H1 (cell line): ENCODE data around the gene FBN2. TPM values are rescaled to one million over a fixed set of nuclear protein-coding genes. Genes with fewer than 3 reads are reported as not detected.

Experiments used
- CTCF ChIA-PET: fragments of 300-600 bp; sonication (Branson Sonifier 250); formaldehyde crosslinking; loops from one replicate; lab custom pipeline; 2021; ENCODE audit not compliant: partially characterized antibody; lab: Charles Lee
- POLR2A ChIA-PET: fragments of 300-600 bp; sonication (Branson Sonifier 250); formaldehyde crosslinking; loops from one replicate; lab custom pipeline; 2021; ENCODE audit warnings: inconsistent platforms; ENCODE audit not compliant: partially characterized antibody; lab: Charles Lee
- DNase-seq, 2 experiments: peaks; one replicate each; pipeline versions ENCODE4 v3.0.0 to v3.0.0-alpha.2; 2010 to 2022; ENCODE audit warnings: low spot score in 2 of 2, low read depth in 1 of 2, mixed read lengths in 1 of 2
- FAIRE-seq: peaks from 2 replicates; lab custom pipeline; 2011; peaks lifted over from hg19 to GRCh38; lab: Jason Lieb, UNC
- H2AFZ ChIP-seq: 2 replicates; pipeline ENCODE4 v1.8.1; 2012; ENCODE audit warnings: low read length, inconsistent platforms
- H2AK5ac ChIP-seq: 2 replicates; pipeline ENCODE4 v1.6.1; 2013; ENCODE audit warnings: low read depth, low read length
- H2BK120ac ChIP-seq: replicated peaks from 2 replicates; pipeline ENCODE3; 2013; ENCODE audit warnings: low read depth, low read length, inconsistent platforms
- H2BK12ac ChIP-seq: 2 replicates; pipeline ENCODE4 v1.6.1; 2013; ENCODE audit warnings: low read depth, low read length
- H2BK15ac ChIP-seq: 2 replicates; pipeline ENCODE4 v1.6.1; 2013; ENCODE audit warnings: low read length
- H2BK20ac ChIP-seq: 2 replicates; pipeline ENCODE4 v1.6.1; 2013; ENCODE audit warnings: low read length
- H2BK5ac ChIP-seq: 2 replicates; pipeline ENCODE4 v1.6.1; 2013; ENCODE audit warnings: low read depth, low read length
- H3K14ac ChIP-seq: 2 replicates; pipeline ENCODE4 v1.6.1; 2013; ENCODE audit warnings: inconsistent platforms; ENCODE audit not compliant: insufficient read length
- H3K18ac ChIP-seq: 2 replicates; pipeline ENCODE4 v1.6.1; 2013; ENCODE audit warnings: low read length; ENCODE audit errors: extremely low read depth
- H3K23ac ChIP-seq: 2 replicates; pipeline ENCODE4 v1.6.1; 2013; ENCODE audit warnings: inconsistent platforms; ENCODE audit not compliant: insufficient read length
- H3K23me2 ChIP-seq: 2 replicates; pipeline ENCODE4 v1.6.1; 2013; ENCODE audit warnings: low read depth, low read length
- H3K27ac ChIP-seq: 2 replicates; pipeline ENCODE4 v1.6.1; 2011; ENCODE audit warnings: low read depth, low read length, inconsistent platforms
- H3K27me3 ChIP-seq, 4 experiments: replicated peaks in 1 of 4; 1 replicate in 1 of 4; 2 replicates in 3 of 4; pipeline versions ENCODE4 v1.6.1 to v1.8.1; 2011 to 2013; ENCODE audit warnings: low read length in 3 of 4, mild to moderate bottlenecking in 3 of 4, inconsistent platforms in 2 of 4, mixed read lengths in 2 of 4, moderate library complexity in 1 of 4; ENCODE audit not compliant: control insufficient read depth in 3 of 4, insufficient read depth in 3 of 4; ENCODE audit errors: extremely low read depth in 1 of 4
- H3K36me3 ChIP-seq, 4 experiments: 2 replicates each; pipeline versions ENCODE4 v1.6.1 to v1.8.1; 2011 to 2013; ENCODE audit warnings: mild to moderate bottlenecking in 4 of 4, low read length in 3 of 4, moderate library complexity in 2 of 4, control low read depth in 1 of 4, inconsistent platforms in 1 of 4; ENCODE audit not compliant: insufficient read depth in 4 of 4, control insufficient read depth in 2 of 4
- H3K4ac ChIP-seq: replicated peaks from 2 replicates; pipeline ENCODE3; 2013; ENCODE audit warnings: low read length, low read depth, mixed read lengths, inconsistent platforms; ENCODE audit not compliant: insufficient read length
- H3K4me1 ChIP-seq, 4 experiments: replicated peaks in 1 of 4; 1 replicate in 1 of 4; 2 replicates in 3 of 4; pipeline versions ENCODE4 v1.6.1 to v1.8.1; 2011 to 2013; ENCODE audit warnings: low read length in 3 of 4, inconsistent platforms in 2 of 4, mixed read lengths in 1 of 4; ENCODE audit not compliant: insufficient read depth in 4 of 4, control insufficient read depth in 3 of 4
- H3K4me2 ChIP-seq, 2 experiments: 2 replicates each; pipeline versions ENCODE4 v1.6.1 to v1.8.1; 2011 to 2013; ENCODE audit warnings: low read depth in 2 of 2, low read length in 2 of 2, control low read depth in 1 of 2, inconsistent platforms in 1 of 2, mild to moderate bottlenecking in 1 of 2; ENCODE audit not compliant: insufficient read depth in 1 of 2
- H3K4me3 ChIP-seq, 4 experiments: fragments of 200-600, 300-600 bp in 1 of 4; sonication (generic), shearing (Covaris generic), sonication (Bioruptor Twin) in 1 of 4; 2 replicates each; pipeline versions ENCODE4 v1.5.1 to v1.8.1; 2011 to 2016; ENCODE audit warnings: low read length in 4 of 4, low read depth in 3 of 4, control low read depth in 2 of 4, inconsistent platforms in 2 of 4, mild to moderate bottlenecking in 2 of 4, mixed read lengths in 1 of 4, moderate library complexity in 1 of 4; ENCODE audit not compliant: insufficient read depth in 2 of 4; ENCODE audit errors: extremely low read depth in 1 of 4
- H3K56ac ChIP-seq: replicated peaks from 2 replicates; pipeline ENCODE3; 2013; ENCODE audit warnings: low read depth, mild to moderate bottlenecking, mixed read lengths, low read length, inconsistent platforms; ENCODE audit not compliant: insufficient read length
- H3K79me1 ChIP-seq: 2 replicates; pipeline ENCODE4 v1.6.1; 2013; ENCODE audit warnings: low read depth, low read length, control low read depth
- H3K79me2 ChIP-seq, 2 experiments: 2 replicates each; pipeline versions ENCODE4 v1.6.1 to v1.8.1; 2012 to 2013; ENCODE audit warnings: low read length in 2 of 2, mild to moderate bottlenecking in 2 of 2, inconsistent platforms in 1 of 2; ENCODE audit not compliant: insufficient read depth in 2 of 2, control insufficient read depth in 1 of 2
- H3K9ac ChIP-seq, 4 experiments: replicated peaks in 1 of 4; 1 replicate in 1 of 4; 2 replicates in 3 of 4; pipeline versions ENCODE4 v1.6.1 to v1.8.1; 2011 to 2013; ENCODE audit warnings: low read depth in 3 of 4, low read length in 3 of 4, control low read depth in 2 of 4, mild to moderate bottlenecking in 2 of 4, moderate library complexity in 2 of 4, inconsistent platforms in 1 of 4; ENCODE audit errors: extremely low read depth in 1 of 4
- H3K9me3 ChIP-seq, 2 experiments: 2 replicates each; pipeline versions ENCODE4 v1.6.1 to v1.8.1; 2012 to 2013; ENCODE audit warnings: mild to moderate bottlenecking in 2 of 2, moderate library complexity in 2 of 2, control low read depth in 1 of 2, inconsistent platforms in 1 of 2, low read depth in 1 of 2, low read length in 1 of 2, mixed read lengths in 1 of 2; ENCODE audit not compliant: insufficient read depth in 2 of 2
- H4K20me1 ChIP-seq, 2 experiments: replicated peaks in 1 of 2; 2 replicates each; pipeline versions ENCODE3 to v1.8.1; 2011 to 2013; ENCODE audit warnings: inconsistent platforms in 2 of 2, low read length in 2 of 2, mild to moderate bottlenecking in 1 of 2; ENCODE audit not compliant: insufficient read depth in 2 of 2, control insufficient read depth in 1 of 2
- H4K5ac ChIP-seq: 2 replicates; pipeline ENCODE4 v1.6.1; 2013; ENCODE audit warnings: low read length, low read depth, mixed read lengths, inconsistent platforms; ENCODE audit not compliant: insufficient read length
- H4K8ac ChIP-seq: 2 replicates; pipeline ENCODE4 v1.8.0; 2013; ENCODE audit warnings: mild to moderate bottlenecking, moderate library complexity, low read length, inconsistent platforms; ENCODE audit not compliant: insufficient read depth; ENCODE audit errors: extremely low read depth
- H4K91ac ChIP-seq: replicated peaks from 2 replicates; pipeline ENCODE3; 2013; ENCODE audit warnings: low read length, mixed read lengths, inconsistent platforms; ENCODE audit not compliant: insufficient read length
- CHD1 ChIP-seq: IDR thresholded peaks from 2 replicates; pipeline ENCODE4 v1.6.1; 2012; ENCODE audit warnings: low read depth, low read length, improper control_type of control experiment
- POU5F1 ChIP-seq: IDR thresholded peaks from 2 replicates; pipeline ENCODE4 v1.6.1; 2011; ENCODE audit warnings: low read depth, mild to moderate bottlenecking, low read length, moderate library complexity
- RXRA ChIP-seq: IDR thresholded peaks from 2 replicates; pipeline ENCODE4 v1.6.1; 2011; ENCODE audit warnings: low read depth, mild to moderate bottlenecking, low read length, moderate library complexity; ENCODE audit not compliant: insufficient read depth
- SAP30 ChIP-seq: fragments of 300-600 bp; sonication (generic); IDR thresholded peaks from 2 replicates; pipeline ENCODE4 v1.7.1; 2012; ENCODE audit warnings: low read length, moderate library complexity, mild to moderate bottlenecking, inconsistent platforms; ENCODE audit not compliant: insufficient read depth, insufficient replicate concordance
- SP2 ChIP-seq: IDR thresholded peaks from 2 replicates; pipeline ENCODE4 v1.6.1; 2012; ENCODE audit warnings: mild to moderate bottlenecking, low read length, inconsistent platforms
- TAF7 ChIP-seq: optimal IDR thresholded peaks from 2 replicates; pipeline ENCODE3; 2011; ENCODE audit warnings: low read depth, mild to moderate bottlenecking, inconsistent platforms, low read length, moderate library complexity, borderline replicate concordance
- TBP ChIP-seq: IDR thresholded peaks from 2 replicates; pipeline ENCODE4 v1.6.1; 2011; ENCODE audit warnings: low read depth, low read length, improper control_type of control experiment
- YY1 ChIP-seq: IDR thresholded peaks from 2 replicates; pipeline ENCODE4 v1.6.1; 2011; ENCODE audit warnings: low read depth, mild to moderate bottlenecking, low read length
- ZNF274 ChIP-seq: IDR thresholded peaks from 2 replicates; pipeline ENCODE4 v1.7.0; 2012; ENCODE audit warnings: low read length, borderline replicate concordance; ENCODE audit errors: extremely low read depth
- WGBS, 2 experiments: shearing (Covaris generic) in 1 of 2; methylation state at CpG; one replicate each; pipeline versions ENCODE4 v1.1.6 to v1.1.7; 2013 to 2015; ENCODE audit warnings: low lambda C conversion rate in 2 of 2, mixed read lengths in 2 of 2, inconsistent platforms in 1 of 2, low coverage in 1 of 2, missing lambda C conversion rate in 1 of 2; ENCODE audit not compliant: insufficient replicate concordance in 2 of 2, insufficient coverage in 1 of 2, insufficient read length in 1 of 2; ENCODE audit errors: extremely low coverage in 1 of 2, missing lambda C conversion rate in 1 of 2; 5-methylcytosine and 5-hydroxymethylcytosine counted together
- polyA plus RNA-seq, 7 experiments: library from polyadenylated mRNA; depleted of rRNA in 3 of 7; stranded (reverse) in 5 of 7; unstranded in 2 of 7; fragments of >200 nt in 5 of 7; fragments of 200-250 nt in 2 of 7; gene quantifications; 1 replicate in 5 of 7; 2 replicates in 1 of 7; 4 replicates in 1 of 7; pipeline versions ENCODE4 v1.2.1 to v1.2.3, GENCODE V29; 2011 to 2013; ENCODE audit warnings: missing spikeins in 2 of 7, mixed read lengths in 2 of 7
- total RNA-seq: library from RNA; stranded (reverse); fragmentation: NEBNext Ultra II Directional; extraction: Animal tissue kit (Norgen Biotek cat#: 25700); gene quantifications from 2 replicates; pipeline ENCODE4 v1.2.1, GENCODE V29; 2021

The FBN2 gene
- total and polyA plus RNA-seq, 2 of the 8 experiments (the other 6 are each of a cell fraction or from before 2014, with no cell fraction given), result 14.1 to 16.3 TPM

DNA sequence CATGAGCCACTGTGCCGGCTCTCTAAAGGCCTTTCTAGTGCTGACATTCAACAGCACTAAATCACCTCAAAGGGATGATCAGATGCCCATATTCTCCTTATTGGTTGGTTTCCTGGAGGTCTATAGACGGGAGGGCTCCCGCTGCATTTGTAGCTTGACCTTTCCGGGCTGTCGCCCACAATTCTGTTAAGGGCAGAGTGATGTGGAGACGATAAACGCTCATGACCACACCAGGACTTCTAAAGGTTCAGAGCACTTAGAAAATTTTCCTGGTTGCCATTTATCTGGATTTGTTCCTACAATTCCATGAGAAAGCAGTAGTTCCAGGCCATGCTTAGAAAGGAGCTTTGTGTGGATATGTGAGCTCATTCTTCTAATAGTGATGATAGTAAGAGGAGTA, 284.2 kb downstream of the FBN2 start:
- Histone ChIP-seq H3K23me2 (no peaks in the 10 kb centered on the region), H3K4ac (no peak overlapping the region), H4K5ac (no peak overlapping the region), H4K8ac (no peak overlapping the region), H3K27me3 (no peaks in the 10 kb centered on the region), H3K23ac (no peak overlapping the region), H3K79me1 (no peaks in the 10 kb centered on the region), H4K91ac (no peak overlapping the region), H3K36me3 (no peaks in the 10 kb centered on the region), H3K9ac (no peak overlapping the region), H3K79me2 (no peaks in the 10 kb centered on the region), H2AFZ (no peak overlapping the region), H3K4me2 (no peak overlapping the region), H2AK5ac (no peak overlapping the region), H2BK120ac (no peak overlapping the region), H2BK15ac (no peak overlapping the region), H3K4me1 (no peaks in the 10 kb centered on the region), H4K20me1 (no peaks in the 10 kb centered on the region), H3K27ac (no peak overlapping the region), H2BK12ac (no peak overlapping the region), H3K18ac (no peak overlapping the region), H3K14ac (no peak overlapping the region), H3K4me3 (no peak overlapping the region), H2BK5ac (no peak overlapping the region), H3K56ac (no peak overlapping the region), H3K9me3 (0 out of 4 replicates have a peak, but pooled peaks cover 0 to 4% of the 10 kb centered on the region in 2 experiments), H2BK20ac (no peak overlapping the region)
- no peak for DNase-seq
- ChIA-PET CTCF (interaction anchor here (0.9 to 1.2 kb wide), 3 partner anchors 12 to 652 kb away, joined by 3 read pairs; no protein-coding TSS in a partner anchor), POLR2A (no interaction called here)
- FAIRE-seq, result no peak
- 91% methylated on average over 7 of the region's 7 CpGs; no CpG with 5 or more reads in 1 of the 2 experiments for WGBS, 2 experiments
- TF ChIP-seq RXRA (no peak), TAF7 (no peak), SP2 (no peak), CHD1 (no peak), YY1 (no peak), SAP30 (no peak), POU5F1 (no peak), ZNF274 (no peak), TBP (no peak)
